Neural cell (in vitro differentiated cells): ENCODE data around the gene MCM3AP.

ENCODE experiments used
- CTCF ChIP-seq: fragments of 450-650 bp; IDR thresholded peaks from 2 replicates; pipeline ENCODE4 v1.5.1; 2014; ENCODE audit warnings: antibody characterized with exemption, mild to moderate bottlenecking, moderate library complexity; ENCODE audit not compliant: poor library complexity, severe bottlenecking
- EP300 ChIP-seq: fragments of 450-650 bp; conservative IDR thresholded peaks from 2 replicates; pipeline ENCODE4 v1.6.1; 2014; ENCODE audit warnings: antibody characterized with exemption, mild to moderate bottlenecking, moderate library complexity; ENCODE audit not compliant: poor library complexity, severe bottlenecking
- POLR2AphosphoS5 ChIP-seq: IDR thresholded peaks from 2 replicates; pipeline ENCODE4 v1.6.1; 2012
- SMC3 ChIP-seq: fragments of 450-650 bp; conservative IDR thresholded peaks from 2 replicates; pipeline ENCODE4 v1.6.1; 2014; ENCODE audit warnings: antibody characterized with exemption, mild to moderate bottlenecking, moderate library complexity; ENCODE audit not compliant: poor library complexity

- TF ChIP-seq CTCF (no peak), POLR2AphosphoS5 (no peak), SMC3 (no peak), EP300 (no peak)
Measured at GRCh38 chr21:46207006-46207919, 78.1 kb downstream of the MCM3AP start.
